NCI-H2196 treated with DMSO at 0.1 percent for 48 hours (cell line): ENCODE measurements around the gene HPF1.
"Not testable (repeated sequence)": the region's sequence is repeated elsewhere in the genome, so short reads cannot be mapped to it uniquely, and the experiment has no call there.

ENCODE experiments used
- DNase-seq: peaks from one replicate; lab custom pipeline; 2025; ENCODE audit not compliant: unreplicated experiment; lab: John Stamatoyannopoulos, UW

Gene HPF1

DNA sequence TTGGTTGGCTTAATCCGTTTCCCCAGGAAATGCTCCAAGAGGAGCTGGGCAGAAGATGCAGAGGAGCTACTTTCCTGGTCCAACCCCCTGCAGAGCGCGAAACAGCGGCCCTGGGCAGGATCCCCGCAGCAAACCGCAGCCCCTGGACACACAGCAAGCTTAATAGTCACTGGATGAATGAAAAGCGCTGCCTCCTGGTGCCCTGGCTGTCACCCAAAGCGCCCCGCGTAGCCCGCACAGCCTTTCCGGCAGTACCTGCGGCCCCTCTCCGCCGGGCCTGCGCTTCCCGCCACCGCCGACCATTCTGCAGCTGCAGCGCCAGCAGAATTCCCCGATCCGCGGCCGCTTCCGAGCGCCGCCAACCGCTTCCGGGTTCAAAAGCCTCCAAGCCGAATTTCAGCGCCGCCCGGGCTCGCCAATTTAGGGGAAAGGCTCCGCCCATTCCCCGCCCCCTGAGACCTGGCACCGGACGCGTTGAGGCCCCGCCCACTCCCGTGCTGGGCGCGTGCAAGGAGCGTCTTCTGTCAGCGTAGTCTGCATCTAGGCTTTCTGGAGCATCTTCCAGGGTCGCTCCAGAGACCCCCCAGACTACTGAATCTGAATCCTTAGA lies at the start of gene HPF1:
TSS of gene HPF1 (minus strand) at position 370 of the 610 bp plus-strand sequence. CDS start at position 303, 67 bp downstream.
- DNase-seq, result peak; percentile 73

DNA sequence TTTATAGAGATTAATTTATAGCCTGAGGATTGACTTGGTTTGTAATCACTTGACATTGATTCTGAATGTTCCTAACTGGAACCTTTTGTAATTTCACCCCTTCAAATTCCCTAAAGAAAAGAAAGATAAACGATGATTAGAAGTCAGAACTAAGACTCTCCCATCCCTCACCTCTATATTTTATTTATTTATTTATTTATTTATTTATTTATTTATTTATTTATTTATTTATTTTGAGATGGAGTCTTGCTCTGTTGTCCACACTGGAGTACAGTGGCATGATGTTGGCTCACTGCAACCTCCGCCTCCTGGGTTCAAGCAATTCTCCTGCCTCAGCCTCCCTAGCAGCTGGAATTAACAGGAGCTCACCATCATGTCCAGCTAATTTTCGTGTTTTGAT lies 49.0 kb upstream of the HPF1 start:
- DNase-seq, result not testable (repeated sequence)

DNA sequence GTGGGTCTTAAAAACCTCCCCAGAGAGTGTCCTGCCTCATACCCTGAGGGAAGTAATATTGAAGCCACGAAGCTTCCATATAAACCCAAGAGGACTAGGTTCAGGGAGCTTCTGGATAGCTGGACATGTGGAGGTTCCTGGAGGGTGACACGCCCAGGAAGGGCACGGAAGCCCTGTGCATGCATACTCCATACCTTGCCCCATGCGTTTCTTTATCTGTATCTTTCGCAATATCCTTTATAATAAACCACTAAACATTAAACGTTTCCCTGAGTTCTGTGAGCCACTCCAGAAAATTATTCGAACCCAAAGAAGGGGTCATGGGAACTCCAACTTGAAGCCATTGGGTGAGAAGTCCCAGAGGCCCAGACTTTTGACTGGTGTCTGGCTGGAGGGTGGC lies 45.7 kb upstream of the HPF1 start:
- DNase-seq, result no peak

DNA sequence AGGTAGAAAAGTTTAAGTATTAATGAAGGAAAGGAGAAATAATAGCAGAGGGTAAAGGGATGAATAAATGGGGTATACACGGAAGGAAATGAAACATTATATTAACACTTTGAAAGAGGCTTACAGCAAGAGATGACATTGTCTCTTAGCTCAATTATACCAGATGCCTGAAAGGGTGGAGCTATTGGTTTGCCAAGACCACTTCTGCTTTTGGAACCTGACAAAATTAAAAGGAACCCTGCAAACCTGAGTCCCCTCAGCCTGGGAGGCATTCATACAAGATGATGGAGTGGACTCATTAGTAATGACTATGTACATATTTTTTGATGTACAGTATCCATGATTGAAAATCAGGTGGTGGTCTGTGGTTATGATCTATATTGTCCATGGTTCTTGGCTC lies 45.1 kb upstream of the HPF1 start:
- no peak for DNase-seq

DNA sequence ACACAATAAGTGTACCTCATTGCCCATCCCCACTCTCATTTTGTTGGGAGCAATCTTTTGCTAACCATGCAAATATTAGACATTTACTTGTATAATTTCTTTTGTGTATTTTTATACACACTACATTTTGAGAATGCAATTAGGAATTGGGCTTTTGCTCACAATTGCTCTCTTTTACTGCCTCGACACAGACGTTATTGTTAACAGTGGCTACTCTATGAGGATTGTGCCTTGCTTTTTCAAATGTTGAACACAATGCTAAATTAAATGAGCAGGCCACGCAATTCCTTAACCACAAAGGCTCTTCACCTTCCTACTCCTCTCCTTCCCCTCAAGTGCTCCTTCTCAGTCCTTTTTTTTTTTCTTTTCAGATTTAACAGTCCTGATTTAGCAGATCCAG lies 42.8 kb upstream of the HPF1 start:
- DNase-seq, result no peak

DNA sequence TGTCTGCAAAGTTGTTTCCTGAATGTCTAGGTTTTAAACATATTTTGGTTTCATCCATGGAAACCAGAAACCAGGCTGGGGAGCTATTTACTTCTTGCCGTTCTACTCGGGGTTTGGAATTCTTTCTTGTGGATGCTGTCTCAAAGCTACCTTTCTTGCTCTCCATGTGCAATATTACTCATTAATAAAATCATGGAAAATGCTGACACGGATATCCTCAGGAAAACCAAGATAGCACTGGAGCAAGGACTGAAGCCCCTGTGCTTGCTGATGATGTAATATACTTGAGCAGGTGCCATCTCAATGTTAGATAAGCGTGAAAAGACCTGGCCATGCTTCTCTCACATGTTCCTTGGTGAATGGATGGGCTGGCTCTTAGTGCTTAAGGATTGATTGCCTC lies 41.5 kb upstream of the HPF1 start:
- DNase-seq, result no peak

DNA sequence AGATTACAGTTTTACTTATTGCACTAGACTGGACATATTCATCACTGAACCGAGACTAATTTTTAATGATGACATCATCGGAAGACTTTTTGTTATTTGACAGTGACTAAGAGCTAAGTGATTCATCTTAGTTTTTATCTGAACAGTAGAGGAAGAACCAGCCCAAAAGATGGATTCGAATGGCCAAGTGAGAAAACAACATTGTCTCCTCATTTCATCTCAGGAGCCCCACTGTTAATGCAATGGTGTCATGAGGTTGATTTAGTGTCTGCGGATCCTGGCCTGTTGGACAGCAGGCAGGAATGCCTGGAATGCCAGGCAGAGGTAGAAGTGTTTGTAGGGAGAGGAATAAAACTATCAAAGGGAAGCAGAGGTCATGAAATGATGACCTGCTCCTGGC lies 37.8 kb upstream of the HPF1 start:
- DNase-seq, result no peak

DNA sequence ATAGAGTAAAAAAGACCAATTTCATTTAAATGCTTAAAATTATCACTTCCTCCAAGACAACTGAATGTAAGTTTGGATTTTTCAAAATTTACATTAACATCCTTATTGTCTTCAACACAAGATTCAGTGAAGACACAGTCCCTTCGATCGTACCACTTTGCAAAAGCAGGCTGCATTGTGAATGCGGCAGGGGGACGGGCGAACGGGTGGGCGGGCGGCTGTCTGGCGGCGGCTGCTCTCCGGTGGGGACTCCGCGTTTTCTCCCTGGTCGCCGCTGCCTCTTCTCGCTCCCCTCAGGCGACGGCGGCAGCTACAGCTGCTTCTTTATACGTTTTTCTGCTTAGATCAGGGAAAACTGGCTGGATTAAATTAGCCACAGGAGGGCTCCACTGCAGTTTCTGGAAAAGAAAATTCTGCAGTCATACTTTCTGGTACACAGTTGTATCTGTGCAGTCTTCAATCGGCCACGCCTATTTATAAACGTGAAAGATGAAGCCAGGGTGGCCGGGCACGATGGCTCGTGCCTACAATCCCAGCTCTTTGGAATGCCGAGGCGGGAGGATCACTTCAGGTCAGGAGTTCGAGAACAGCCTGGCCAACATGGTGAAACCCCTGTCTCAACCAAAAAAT lies 33.9 kb upstream of the HPF1 start:
- no peak for DNase-seq

DNA sequence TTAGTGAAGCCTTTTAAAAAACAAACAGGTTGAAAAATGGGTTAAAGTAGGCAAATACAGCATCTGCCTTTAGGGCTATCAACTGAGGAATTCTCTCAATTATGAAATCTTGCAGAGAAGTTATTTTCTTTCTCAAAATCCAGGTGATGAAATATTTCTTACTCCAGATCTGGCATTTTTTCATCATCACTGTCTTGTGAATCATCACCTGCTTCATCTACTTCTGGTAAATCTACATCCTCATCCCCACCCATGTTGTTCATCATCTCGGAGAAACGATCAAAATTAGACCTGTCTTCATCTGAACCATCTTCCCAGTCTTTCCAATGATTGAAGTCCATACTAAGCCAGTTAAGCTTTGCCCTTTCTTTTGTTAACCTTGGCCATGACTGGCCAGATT lies 33.3 kb upstream of the HPF1 start:
- DNase-seq, result no peak

DNA sequence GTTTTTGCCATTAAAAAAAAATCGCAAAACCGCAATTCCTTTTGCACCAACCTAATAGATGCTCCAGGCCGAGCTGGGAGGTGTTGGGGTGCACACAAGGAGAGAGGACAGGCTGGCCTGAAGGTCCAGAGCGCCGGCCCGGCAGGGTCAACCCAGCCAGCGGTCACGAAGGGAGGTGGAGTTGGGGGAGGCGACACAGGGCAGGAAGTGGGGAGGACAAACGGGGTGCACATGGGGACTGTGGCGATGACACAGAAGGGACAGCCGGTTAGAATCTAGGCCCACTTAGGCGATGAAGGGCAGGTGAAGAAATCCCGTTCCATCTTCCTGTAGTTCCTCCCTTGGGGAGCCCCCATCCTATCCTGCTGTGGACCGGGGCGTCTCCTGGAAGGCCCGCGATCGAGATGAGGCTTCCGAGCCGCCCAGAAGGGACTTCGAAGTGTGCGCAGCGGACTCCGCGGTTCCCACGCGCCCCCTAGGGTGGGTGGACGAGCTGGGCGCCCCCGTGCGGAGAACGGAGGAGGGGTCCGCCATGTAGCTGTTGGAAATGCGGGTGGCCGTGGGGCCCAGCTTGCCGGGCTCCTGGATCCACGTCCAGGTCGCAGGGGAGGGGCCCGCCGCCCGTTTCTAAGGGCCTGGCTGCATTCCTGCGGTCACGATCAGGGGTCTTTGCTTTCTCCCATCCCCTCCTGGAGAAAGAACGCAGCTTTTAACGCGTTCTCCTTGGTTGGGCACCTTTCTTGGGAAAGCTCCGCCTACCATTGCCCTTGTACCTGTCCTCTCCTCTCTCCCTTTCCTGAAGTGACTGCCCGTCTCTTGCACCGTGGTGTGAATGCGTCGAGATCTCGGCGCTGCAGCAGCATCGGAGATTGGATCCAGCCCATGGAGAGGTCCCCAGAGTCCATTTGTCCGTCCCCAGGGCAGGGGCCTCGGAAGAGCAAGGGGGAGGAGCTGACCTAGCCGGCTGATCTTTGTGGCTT lies 17.0 kb upstream of the HPF1 start:
- DNase-seq, result no peak

DNA sequence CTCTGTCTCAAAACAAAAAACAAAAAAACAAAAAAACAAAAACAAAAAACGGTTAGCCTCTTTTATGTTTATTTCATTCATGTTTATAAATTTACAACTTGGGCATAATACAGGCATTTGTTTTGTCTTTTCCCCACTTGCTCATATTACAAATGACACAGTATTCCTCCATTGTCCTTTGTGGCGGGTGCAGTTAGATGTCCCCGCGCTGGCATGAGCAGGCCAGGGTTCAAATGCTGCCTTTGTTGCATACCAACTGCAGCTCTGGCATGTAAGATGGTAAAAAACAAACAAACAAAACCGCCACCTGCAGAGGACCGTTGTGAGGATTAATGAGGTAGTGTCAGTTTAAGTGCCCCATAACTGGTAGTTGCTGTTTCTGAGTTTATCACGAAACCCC lies 16.1 kb upstream of the HPF1 start:
- no peak for DNase-seq

DNA sequence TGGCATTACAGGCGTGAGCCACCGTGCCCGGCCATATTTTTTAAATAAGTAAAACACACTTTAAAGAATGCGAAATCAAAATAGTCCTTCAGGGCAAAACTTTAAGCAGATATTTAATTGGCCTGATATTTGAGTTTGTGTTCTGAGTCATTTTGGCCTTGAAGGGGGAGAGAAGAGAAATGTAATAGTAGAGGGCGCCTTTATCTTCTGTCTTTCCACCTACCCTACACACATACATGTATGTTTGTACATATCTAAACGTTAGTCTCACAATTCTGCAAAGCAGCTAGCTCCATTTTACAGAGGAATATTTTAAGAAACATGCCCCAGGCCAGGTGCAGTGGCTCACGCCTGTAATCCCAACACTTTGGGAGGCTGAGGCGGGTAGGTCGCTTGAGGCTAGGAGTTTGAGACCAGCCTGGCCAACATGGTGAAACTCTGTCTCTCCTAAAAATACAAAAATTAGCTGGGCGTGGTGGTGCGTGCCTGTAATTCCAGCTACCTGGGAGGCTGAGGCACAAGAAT lies 13.9 kb upstream of the HPF1 start:
- DNase-seq, result not testable (repeated sequence)

DNA sequence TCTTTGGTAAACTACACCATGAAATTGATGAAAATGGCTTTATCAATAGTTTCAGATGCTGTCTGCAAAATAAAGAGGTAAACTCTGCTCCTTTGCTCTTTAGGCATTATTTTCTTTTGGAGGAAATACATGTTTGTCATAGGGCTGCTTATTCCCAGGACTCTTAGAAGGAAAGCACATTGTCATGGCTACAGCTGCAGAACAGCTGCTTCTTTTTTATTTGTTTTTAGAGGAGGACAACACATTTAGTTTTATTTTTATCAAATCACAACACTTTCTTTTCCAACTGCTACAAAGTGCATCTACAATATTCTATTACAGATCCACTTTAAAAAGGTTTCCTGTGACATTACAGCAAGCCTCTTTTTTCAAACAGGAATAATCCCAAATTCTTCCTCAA lies 12.7 kb upstream of the HPF1 start:
- DNase-seq, result no peak

DNA sequence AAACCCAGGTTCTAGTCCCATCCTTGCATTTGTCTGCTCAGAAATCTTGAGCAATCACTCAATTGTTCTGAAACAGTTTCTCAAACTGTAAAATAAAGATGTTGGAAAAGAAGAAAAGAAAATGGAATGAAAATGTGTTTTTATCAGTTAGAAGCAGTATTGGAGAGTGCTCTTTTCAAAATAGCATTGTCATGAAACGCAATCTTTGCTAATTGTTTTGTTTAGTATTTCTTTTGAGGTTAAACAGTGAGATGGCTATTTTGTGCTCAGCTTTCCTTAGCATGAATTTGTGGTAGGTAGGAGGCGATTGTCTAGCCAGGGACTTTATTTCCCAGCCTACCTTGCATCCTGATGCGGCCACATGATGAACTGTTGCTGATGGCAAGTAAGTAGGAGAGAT lies 10.6 kb upstream of the HPF1 start:
- DNase-seq, result no peak

DNA sequence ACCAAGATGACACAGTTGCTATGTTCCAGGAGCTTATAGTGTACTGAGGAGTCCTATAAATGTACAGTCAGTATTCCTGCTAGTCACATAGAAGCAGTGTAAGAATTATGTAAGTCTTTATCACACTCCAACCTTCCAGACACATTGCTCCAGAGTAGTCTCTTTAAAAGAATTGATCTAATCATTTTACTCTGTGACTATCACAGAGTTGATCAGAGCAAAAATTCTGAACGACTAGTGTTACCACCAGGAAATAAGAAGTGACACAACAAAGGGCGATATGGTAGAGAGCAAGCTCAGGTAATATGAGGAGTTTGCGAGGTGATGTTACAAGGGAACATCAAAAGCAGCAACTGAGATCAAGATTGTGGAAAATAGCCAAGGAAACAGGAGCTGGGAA lies 9.0 kb upstream of the HPF1 start:
- no peak for DNase-seq

DNA sequence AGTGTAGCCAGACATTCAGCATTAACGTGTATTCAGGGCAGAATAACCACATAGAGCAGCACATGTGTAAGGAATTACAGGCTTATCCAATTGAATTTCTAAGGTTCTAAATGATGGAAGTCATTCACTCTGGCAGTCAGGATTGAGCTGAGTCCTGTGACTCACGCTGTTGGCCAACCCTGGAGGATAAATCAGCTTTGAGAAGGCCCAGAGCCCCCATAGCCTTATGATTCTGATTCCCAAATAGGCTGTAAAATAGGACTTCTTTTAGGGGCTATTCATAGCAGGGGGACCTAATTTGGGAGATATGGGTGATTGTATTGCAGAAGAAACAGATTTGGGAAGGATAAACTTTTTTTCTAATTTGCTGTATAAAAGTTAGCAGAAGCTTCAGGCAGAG lies 8.1 kb upstream of the HPF1 start:
- no peak for DNase-seq

DNA sequence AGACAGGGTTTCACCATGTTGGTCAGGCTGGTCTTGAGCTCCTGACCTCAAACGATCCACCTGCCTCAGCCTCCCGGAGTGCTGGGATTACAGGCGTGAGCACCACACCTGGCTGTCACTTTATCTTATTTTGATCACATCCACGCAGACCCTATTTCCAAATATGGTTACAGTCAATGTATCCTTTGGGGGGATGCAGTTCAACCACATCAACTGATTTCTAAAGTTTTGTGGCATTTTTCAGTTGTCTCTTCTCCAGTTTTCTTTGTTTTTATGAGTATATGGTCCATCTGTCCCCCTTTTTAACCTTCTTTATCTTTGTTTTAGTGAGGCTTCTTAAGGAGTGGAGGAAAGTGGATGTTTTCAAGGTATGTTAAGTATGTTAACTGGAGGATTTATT lies 4.1 kb upstream of the HPF1 start:
- no peak for DNase-seq

DNA sequence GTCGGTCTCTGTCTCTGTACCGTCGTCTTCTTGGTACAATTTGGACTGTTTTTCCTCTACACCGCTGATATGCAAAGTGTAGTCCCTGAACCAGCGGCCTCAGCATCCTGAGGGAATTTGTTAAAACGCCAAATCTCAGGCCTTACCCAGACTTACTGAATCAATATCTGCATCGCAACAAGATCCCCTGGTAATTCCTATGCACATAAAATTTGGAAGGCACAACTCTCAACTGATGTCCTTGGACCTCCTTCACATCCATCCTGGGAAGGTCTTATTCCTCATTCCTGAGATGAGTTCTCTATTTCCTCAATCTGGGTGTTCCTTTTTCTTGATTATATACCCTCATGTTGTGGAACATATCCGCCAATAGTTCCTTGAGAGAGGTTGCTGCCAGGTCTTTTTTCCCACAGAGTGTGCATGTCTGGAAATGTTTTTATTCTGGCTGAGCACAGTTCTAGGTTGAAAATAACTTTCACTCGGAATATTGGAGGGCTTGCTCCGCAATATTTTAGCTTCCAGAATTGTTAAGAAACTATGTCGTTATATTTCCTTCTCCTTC lies 738 bp upstream of the HPF1 start:
- DNase-seq, result no peak

DNA sequence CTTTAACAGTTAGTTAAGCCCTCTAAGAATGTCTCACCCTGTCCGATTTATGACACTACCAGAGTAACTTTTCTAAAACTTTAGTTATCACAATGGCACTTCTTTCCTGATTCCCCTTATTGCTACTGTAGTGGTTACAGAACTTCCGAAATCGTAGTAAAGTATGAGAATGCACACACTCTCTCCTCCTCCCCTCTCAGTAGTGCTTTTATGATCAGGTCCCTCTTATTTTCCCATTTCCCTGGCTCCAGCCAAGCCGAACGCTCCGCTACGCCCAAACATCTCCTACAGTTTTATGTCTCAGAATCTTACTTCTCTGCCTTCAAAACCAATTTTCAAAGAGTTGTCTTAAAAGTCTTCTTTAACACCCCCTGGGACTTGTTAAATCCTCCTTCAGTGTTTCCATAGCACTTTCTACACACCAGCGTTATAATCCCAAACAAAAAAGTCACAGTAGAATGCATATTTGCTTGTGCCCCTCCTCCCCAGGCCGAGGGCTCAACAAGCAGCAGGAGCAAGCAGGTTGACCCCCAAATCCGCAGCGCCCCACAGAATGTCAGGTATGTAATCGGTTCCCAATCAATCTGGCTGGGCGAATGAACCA lies 671 bp downstream of the HPF1 start:
- no peak for DNase-seq

DNA sequence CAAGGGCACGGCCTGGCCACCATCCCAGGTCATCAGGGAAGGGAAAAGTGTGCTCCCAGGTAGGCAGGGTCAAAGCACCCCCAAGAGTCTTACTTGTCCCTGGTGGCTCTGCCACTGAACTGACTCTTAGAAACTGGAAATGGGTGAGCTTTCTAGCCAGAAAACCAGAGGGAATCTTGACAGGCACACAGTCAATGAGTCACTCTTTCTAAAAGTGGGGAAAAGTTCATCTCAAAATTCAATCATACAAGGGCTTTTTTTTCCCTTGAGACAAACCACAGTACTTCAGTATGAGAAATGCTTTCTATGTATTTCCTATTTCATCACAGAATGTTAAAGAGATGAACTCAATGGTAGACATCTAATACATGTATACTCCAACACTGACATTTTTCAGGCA lies 12.5 kb downstream of the HPF1 start:
- no peak for DNase-seq

DNA sequence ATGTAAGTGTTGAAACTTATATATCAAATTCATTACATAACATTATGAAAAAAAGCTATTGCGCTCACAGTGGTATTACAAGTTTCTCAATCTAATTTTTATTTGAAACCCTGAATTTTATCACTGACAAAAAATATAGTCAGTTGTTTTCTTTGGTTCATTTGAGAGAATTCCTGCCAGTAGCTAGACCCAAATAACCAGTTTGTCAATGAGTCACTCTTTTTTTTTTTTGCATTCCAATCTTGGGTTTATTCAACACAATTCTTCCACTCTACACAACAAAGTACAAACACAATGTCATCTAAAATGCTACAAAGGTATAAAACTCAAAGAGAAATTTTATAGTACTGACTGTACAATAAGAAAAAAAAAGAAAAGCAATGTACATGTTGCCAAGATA lies 13.1 kb downstream of the HPF1 start:
- no peak for DNase-seq
